HG03097 (cell line): ENCODE measurements around the gene TPRG1.
"Not testable (repeated sequence)": the region's sequence is repeated elsewhere in the genome, so short reads cannot be mapped to it uniquely, and the experiment has no call there.

ENCODE experiments used
- ATAC-seq: cut with Tn5 transposase; IDR thresholded peaks from one replicate; pipeline ENCODE4 v1.9.1; 2021; ENCODE audit not compliant: unreplicated experiment, low FRiP score

The TPRG1 gene

GRCh38 chr3:189304465-189305351 lies 132.9 kb downstream of the TPRG1 start:
- no peak for ATAC-seq

- ATAC-seq = no peak
Measured at GRCh38 chr3:189305412-189305811, 133.6 kb downstream of the TPRG1 start.

GRCh38 chr3:189307963-189308362 lies 136.2 kb downstream of the TPRG1 start:
- no peak for ATAC-seq

GRCh38 chr3:189308608-189309007 lies 136.8 kb downstream of the TPRG1 start:
- ATAC-seq = no peak

- ATAC-seq = no peak
Measured at GRCh38 chr3:189309400-189309975, 137.7 kb downstream of the TPRG1 start.

- ATAC-seq = no peak
Measured at GRCh38 chr3:189311521-189311920, 139.8 kb downstream of the TPRG1 start.

- ATAC-seq = no peak
Measured at GRCh38 chr3:189312866-189313265, 141.1 kb downstream of the TPRG1 start.

GRCh38 chr3:189316296-189317019 lies 144.7 kb downstream of the TPRG1 start:
- no peak for ATAC-seq

GRCh38 chr3:189317911-189318310 lies 146.1 kb downstream of the TPRG1 start:
- no peak for ATAC-seq

- no peak for ATAC-seq
Measured at GRCh38 chr3:189320511-189320910, 148.7 kb downstream of the TPRG1 start.

- ATAC-seq = no peak
Measured at GRCh38 chr3:189322339-189322738, 150.6 kb downstream of the TPRG1 start.

- ATAC-seq = peak; percentile 100
Measured at GRCh38 chr3:189324538-189325138, 152.9 kb downstream of the TPRG1 start.

- ATAC-seq = no peak
Measured at GRCh38 chr3:189325454-189325853, 153.7 kb downstream of the TPRG1 start.

GRCh38 chr3:189329630-189330029 lies 157.9 kb downstream of the TPRG1 start:
- not testable (repeated sequence) for ATAC-seq

- no peak for ATAC-seq
Measured at GRCh38 chr3:189330066-189330465, 158.3 kb downstream of the TPRG1 start.

GRCh38 chr3:189331002-189331418 lies 159.2 kb downstream of the TPRG1 start:
- ATAC-seq = no peak

GRCh38 chr3:189334064-189334920 lies 162.5 kb downstream of the TPRG1 start:
- ATAC-seq = no peak

GRCh38 chr3:189337673-189338091 lies 165.9 kb downstream of the TPRG1 start:
- ATAC-seq = no peak

GRCh38 chr3:189338366-189338765 lies 166.6 kb downstream of the TPRG1 start:
- no peak for ATAC-seq

- no peak for ATAC-seq
Measured at GRCh38 chr3:189339996-189340395, 168.2 kb downstream of the TPRG1 start.
